Fibroblast of skin of scalp (primary cell): ENCODE measurements around the gene NINJ1.
"Not testable (repeated sequence)": the region's sequence is repeated elsewhere in the genome, so short reads cannot be mapped to it uniquely, and the experiment has no call there.

Experiments used
- DNase-seq: peaks from one replicate; pipeline ENCODE4 v3.0.0-alpha.2; 2013

Gene NINJ1

GRCh38 chr9:93159601-93160471 lies 25.8 kb upstream of the NINJ1 start:
- DNase-seq, result peak; percentile 87

GRCh38 chr9:93156475-93157008 lies 22.5 kb upstream of the NINJ1 start:
- no peak for DNase-seq

- no peak for DNase-seq
These were observed 21.8 kb upstream of the NINJ1 start for GRCh38 chr9:93155716-93156474.

- peak; percentile 16 for DNase-seq
These were observed 20.3 kb upstream of the NINJ1 start for GRCh38 chr9:93154293-93154903.

GRCh38 chr9:93151097-93151784 lies 17.2 kb upstream of the NINJ1 start:
- DNase-seq, result no peak

GRCh38 chr9:93149361-93149760 lies 15.3 kb upstream of the NINJ1 start:
- DNase-seq, result no peak

GRCh38 chr9:93148721-93149120 lies 14.7 kb upstream of the NINJ1 start:
- no peak for DNase-seq

GRCh38 chr9:93147632-93148031 lies 13.6 kb upstream of the NINJ1 start:
- no peak for DNase-seq

GRCh38 chr9:93146696-93147095 lies 12.6 kb upstream of the NINJ1 start:
- not testable (repeated sequence) for DNase-seq

- no peak for DNase-seq
These were observed 9.9 kb upstream of the NINJ1 start for GRCh38 chr9:93143830-93144530.

GRCh38 chr9:93141771-93142483 lies 7.9 kb upstream of the NINJ1 start:
- no peak for DNase-seq

GRCh38 chr9:93139365-93140182 lies 5.5 kb upstream of the NINJ1 start:
- DNase-seq, result no peak

GRCh38 chr9:93138171-93138764 lies 4.2 kb upstream of the NINJ1 start:
- DNase-seq, result no peak

- DNase-seq, result no peak
These were observed 3.3 kb upstream of the NINJ1 start for GRCh38 chr9:93137362-93137761.

GRCh38 chr9:93136011-93136440 lies 2.0 kb upstream of the NINJ1 start:
- DNase-seq, result no peak

- no peak for DNase-seq
These were observed 841 bp upstream of the NINJ1 start for GRCh38 chr9:93134740-93135444.

- peak; percentile 62 for DNase-seq
These were observed 403 bp downstream of the NINJ1 start for GRCh38 chr9:93133681-93134014.

- no peak for DNase-seq
These were observed 938 bp downstream of the NINJ1 start for GRCh38 chr9:93132946-93133680.
